SHP77 treated with DMSO at 0.1 percent for 48 hours (cell line): ENCODE results near the gene ETS1.

Experiments
- DNase-seq: peaks from one replicate; lab custom pipeline; 2025; lab: John Stamatoyannopoulos, UW

The ETS1 gene

DNA sequence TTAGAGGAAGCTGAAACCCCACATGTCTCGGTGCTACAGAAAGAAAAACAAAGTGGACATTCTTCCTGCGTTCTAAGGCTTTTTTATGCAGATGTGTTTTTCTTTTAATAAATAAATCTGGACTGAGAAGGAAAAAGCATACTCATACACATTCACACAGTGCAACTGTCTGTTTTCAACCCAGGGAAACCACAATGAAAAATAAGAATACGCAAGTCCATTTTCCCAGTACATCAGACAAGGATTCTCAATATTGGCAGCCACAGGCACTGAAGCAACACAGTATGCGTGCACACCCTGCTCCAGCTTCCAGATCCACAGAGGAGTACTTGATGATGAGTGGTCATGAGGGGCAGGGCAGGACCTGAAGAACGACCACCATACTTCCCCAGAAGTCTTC lies 86.9 kb downstream of the ETS1 start:
- no peak for DNase-seq

- DNase-seq = no peak
Measured at GRCh38 chr11:128499613-128500253, 87.6 kb downstream of the ETS1 start.

GRCh38 chr11:128498721-128499245 lies 88.6 kb downstream of the ETS1 start:
- DNase-seq = no peak

DNA sequence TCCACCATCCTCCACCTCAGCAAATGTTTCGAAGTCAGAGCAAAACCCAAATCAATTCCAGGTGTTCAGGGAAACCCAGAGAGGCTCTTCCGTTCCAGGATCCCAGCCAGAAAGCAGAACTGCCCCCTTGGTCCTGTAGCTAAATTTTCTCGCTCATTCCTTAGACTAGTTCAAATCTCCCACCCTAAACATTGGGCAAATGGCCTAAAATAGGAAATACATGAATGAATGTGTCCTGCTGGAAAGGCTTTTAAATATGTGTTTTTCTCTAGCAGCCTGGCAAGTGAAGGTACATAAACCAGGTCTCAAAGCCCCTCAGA lies 89.6 kb downstream of the ETS1 start:
- DNase-seq = no peak

DNA sequence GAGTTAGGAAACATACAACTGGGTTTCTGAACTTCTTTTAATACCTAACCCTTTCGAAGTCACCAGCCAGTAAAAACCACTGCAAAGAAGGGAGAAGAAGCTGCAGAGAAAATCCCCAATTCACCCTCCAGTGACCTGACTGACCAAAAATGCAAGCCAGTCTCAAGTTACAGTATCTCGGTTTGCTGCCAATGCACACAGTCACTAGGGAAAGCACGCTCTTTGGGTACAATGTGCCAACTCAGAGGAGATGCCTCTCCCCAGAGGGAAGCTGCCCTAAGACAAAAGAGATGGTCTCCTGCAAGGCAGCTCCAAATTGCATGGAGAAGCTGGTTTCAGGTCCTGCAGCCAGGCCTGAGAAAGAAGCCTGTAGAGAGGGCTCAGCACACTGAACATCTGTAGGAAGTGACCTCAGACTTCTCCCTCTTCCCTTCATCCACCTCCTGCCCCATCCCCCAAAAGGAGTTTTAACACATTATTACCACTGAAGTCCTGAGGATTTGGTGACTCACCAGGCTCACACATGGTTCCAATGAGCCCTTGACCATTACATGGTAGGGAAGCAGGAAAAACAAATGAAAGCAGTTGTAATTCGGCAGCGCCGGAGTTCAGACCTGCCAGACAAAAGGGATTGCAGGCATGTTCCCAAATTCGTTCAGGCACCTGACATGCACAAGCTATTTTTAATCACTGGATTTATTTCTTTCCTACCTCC lies 90.1 kb downstream of the ETS1 start:
- DNase-seq = peak; percentile 42

GRCh38 chr11:128496692-128497060 lies 90.7 kb downstream of the ETS1 start:
- DNase-seq = no peak

DNA sequence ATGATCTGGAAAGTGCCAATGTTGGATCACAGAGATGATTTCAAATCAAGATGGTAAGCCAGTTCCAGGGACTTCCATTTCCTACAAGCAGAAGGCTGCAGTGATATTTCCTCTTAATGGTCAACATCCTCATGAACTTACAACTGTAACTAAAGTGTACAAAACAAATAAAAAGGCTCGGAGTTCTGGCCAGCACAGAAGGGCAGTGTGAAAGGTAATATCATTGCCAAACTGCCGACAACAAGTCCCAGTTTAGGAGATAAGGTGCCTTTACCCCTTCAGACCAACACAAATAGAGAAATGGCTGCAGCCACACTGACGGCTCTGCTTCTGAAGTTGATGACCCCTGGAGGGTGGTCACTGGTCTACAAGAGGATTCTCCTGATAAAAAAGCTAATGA lies 91.1 kb downstream of the ETS1 start:
- no peak for DNase-seq

DNA sequence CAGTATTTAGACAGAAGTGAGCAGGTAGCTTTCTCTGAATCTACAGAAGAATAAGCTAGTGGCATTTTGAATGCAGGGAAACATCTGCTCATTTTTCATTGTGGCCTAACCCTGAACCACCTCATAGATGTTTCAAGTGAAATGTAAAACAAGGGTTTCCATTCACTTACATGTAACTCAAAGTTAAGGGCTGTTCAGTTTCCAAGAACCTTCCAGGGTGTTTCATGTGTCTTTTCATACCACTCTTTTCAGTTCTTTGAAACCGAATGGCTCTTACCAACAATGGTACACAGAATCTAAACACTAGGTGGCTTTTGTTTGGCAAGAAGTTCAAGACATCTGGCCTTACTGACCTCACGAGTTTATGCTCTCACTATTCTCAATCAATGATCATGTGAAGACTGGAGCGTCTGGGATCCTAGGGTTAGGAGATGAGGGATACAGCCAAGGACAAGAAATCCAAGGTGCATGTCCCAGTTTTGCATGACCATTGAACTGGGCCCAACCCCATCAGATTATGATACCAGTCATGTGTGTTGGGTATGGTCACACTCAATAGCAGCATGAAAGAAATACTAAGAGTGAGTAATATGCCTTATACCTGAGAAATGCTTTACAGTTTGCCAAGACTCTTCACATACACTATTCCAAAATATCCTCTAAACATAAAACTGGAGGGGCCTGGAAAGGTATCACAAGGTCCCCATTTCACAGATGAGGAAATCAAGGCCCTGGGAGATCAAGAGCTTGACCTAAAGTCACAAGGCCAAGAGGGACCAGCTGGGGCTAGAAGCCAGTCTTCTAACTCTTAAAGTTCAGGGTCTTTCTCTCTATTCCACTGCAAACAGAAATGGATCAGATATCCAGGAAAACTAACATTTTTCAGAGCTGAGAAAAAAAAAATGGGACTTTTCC lies 92.7 kb downstream of the ETS1 start:
- DNase-seq = no peak

GRCh38 chr11:128493570-128493965 lies 93.8 kb downstream of the ETS1 start:
- no peak for DNase-seq

DNA sequence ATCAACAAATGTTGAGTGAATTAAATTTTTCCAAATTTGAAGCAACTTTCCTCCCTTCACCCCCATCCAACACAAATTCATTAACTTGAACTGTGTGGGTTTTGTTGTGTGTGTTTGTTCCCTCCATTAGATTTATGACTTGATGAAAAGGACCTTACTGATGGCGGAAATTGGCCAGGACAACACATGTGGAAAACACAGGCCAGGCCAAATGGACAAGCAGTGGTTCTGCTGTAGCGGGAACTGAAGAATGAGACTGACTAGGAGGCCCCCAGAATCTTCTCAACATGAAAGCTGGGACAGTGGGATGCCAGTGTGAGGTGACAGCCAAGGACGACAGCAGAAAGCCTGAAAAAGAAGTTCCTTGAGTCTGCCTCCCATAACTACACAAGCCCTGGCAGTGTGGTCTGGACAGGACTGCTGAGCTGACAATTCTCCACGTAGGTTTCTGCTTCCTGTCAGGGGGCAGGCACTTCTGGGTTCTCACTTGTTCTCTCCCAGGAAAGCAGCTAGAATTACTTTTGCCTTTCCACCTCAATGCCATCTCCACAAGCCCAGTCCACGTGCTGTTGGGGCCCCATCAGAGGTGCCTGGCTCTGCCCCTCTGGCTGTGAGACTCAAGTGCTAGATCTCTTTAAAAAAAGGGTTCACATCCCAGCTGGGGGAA lies 94.3 kb downstream of the ETS1 start:
- no peak for DNase-seq

- DNase-seq = no peak
Measured at GRCh38 chr11:128492461-128492860, 94.9 kb downstream of the ETS1 start.

DNA sequence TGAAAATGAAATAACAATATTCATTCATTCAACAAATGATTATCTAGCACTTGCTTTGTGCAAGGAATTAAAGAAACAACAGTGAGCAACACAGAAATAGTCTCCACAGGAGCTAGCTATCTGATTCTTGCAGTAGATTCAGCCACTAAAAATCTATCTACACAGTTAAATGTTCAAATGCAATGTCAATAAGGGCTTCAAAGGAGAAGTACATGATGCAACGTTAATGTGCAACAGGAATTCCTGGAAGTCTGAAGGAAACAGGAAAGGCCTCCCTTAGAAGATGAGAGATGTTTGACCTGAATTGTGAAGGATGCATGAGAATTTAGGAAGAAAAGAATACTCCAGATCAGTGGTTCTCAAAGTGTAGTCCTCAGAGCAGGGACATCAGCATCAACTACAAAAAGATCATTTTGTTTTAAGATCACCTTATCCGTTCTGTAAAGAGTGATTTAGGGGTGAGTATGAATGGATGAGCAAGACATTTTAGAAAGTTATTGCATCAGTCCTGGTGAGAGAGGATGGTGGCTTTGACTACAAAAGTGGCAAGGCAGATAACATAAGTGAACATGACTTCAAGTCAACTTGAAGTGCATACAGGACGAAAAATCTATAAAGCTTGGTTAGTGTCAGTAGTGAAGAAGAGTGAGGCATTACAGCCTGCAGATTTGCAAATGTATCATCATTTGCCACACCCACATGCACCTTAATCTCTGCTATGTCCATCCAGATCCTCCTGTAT lies 96.0 kb downstream of the ETS1 start:
- DNase-seq = no peak

DNA sequence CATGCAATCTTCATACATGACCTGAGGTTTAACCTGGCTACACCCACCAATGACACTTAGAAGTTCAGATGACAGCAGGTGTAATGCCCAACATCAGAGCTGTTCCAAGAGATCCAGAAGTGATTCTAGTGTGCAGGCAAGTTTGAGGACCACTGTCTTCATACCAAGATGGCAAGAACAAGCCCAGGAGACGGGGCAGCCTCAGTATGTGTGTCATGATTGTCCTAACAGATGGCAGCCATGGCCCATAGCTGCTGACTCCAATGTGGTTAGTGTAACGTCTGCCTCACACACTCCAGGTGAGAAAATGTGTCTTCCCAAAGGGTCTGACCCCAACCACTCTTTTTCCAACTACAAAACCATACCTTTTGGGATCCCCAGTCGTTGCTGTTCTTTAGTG lies 97.3 kb downstream of the ETS1 start:
- no peak for DNase-seq

- no peak for DNase-seq
Measured at GRCh38 chr11:128488471-128488870, 98.9 kb downstream of the ETS1 start.

DNA sequence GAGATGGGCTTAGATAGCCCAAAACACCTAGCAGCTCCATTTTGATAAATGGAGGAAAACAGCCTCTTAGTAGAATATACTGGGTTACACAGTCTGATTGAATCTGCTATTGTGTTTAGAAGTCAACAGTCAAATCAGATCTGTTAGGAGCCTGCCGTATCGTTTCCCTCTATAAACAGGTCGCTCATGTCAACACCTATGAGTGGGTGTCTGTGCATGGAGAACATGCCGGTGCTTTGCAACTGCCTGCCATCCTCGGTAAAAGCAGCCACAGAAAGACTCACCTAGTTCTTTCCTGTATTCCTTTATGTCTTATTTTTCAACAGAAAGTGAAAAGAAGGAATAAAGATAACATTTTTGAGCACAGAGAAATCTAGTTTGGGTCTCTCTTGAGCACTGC lies 99.4 kb downstream of the ETS1 start:
- no peak for DNase-seq

DNA sequence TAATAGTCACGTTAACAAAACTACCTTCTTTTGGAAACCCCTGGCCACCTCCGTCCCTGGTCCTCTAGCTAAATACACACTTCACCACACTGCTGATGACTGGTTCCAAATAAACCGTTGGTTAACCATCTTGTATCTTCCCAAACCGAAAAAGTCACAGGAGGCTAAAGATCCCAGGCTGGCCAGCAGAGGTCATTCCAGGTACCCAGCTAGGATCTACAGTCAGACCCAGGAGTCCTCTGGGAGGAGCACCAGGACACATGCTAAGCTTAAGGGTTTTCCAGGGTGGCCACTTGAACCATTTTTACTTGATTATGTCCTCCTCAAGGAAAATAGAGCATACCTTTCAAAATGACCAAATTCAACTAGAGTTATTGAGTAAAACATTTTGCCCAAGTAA lies 103.2 kb downstream of the ETS1 start:
- DNase-seq = no peak

DNA sequence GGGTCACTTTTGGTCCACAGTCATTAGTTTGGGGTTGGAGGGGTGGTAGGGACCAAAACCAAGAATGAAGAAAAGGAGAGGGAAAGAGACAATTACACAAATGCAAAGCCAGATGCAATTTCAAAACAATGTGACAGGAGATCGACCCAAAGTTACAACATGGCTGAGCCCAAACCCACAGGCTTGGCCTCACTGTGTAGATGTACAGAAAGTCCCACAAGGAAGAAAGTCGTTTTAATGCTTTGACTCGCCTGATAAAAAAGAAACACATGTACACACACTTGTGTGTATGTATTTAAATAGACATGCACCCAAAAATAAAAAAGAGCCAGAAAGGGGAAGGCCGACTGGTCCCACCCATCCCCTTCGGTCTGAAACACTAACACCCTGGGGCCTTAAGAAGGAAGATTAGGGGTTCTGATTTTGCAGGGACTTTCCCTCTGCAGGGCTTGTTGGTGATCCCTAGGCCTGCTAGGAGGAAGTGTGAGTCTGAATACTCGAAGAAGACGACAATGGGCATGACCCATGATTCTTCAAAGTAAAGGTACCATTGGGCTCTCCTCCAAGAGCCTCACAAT lies 104.1 kb downstream of the ETS1 start:
- no peak for DNase-seq

GRCh38 chr11:128482512-128483191 lies 104.7 kb downstream of the ETS1 start:
- no peak for DNase-seq

- DNase-seq = no peak
Measured at GRCh38 chr11:128482092-128482491, 105.3 kb downstream of the ETS1 start.

- no peak for DNase-seq
Measured at GRCh38 chr11:128481135-128481534, 106.2 kb downstream of the ETS1 start.

DNA sequence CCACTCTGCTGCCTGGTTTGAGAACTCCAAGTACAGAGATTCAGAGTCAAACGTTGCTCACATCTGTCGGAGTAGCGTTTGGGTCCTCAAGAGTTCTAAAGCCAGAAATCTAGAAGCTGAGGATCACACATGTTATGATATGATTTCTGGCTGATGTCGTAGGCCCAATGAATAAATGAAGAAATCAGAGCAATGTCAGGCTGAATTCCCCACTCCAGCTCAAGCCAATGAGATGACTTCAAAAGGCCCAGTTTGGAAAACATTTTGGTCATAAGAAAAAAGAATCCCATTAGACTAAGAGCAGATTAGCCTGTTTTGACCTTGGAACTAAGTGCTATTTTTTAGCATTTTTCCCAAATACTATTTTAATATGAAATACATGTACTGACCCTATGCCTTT lies 106.7 kb downstream of the ETS1 start:
- no peak for DNase-seq
